ENCODE measurements around the gene E2F6. TPM values are rescaled to one million over a fixed set of nuclear protein-coding genes. Genes with fewer than 3 reads are reported as not detected.

Gene E2F6
- total RNA-seq, 1 donor from 2014 or later = 8.9 TPM

- no peak overlapping the region for H3K27ac ChIP-seq (ENCODE audit: low read depth, low read length)
- H3K4me1 ChIP-seq (ENCODE audit: control insufficient read depth in 3 of 3, insufficient read depth in 3 of 3, low read length in 3 of 3) = peaks cover 9 to 20% (median 19%) of the 10 kb centered on the region in 3 donors
- no peaks in the 10 kb centered on the region for H3K36me3 ChIP-seq (ENCODE audit: control insufficient read depth in 3 of 3, insufficient read depth in 3 of 3, low read length in 3 of 3)
- no peak overlapping the region for H3K9ac ChIP-seq (ENCODE audit: low read depth in 1 of 3, low read length in 3 of 3)
- H3K4me3 ChIP-seq (ENCODE audit: low read length in 3 of 3) = no peak overlapping the region
- no peaks in the 10 kb centered on the region for H3K27me3 ChIP-seq (ENCODE audit: control insufficient read depth in 3 of 3, insufficient read depth in 3 of 3, low read length in 3 of 3)
- no peaks in the 10 kb centered on the region for H3K9me3 ChIP-seq (ENCODE audit: control insufficient read depth in 3 of 3, low read length in 3 of 3)
These were observed 63.5 kb downstream of the E2F6 start for GRCh38 chr2:11402436-11402835.

DNA sequence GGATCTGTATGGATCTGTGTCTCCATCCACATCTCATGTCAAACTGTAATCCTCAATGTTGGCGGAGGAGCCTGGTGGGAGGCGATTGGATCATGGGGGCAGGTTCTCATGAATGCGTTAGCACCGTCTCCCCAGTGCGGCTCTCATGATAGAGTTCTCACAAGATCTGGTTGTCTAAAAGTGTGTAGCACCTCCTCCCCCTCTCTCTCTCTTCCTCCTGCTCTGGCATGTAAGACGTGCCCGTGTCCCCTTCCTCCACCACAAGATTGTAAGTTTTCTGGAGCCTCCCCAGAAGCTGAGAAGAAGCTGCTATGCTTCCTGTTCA is 66.6 kb downstream of the E2F6 start:
- Histone ChIP-seq H3K4me3 (ENCODE audit: low read length in 3 of 3) (no peak overlapping the region), H3K9ac (ENCODE audit: low read depth in 1 of 3, low read length in 3 of 3) (no peak overlapping the region), H3K9me3 (ENCODE audit: control insufficient read depth in 3 of 3, low read length in 3 of 3) (no peaks in the 10 kb centered on the region), H3K27me3 (ENCODE audit: control insufficient read depth in 3 of 3, insufficient read depth in 3 of 3, low read length in 3 of 3) (no peaks in the 10 kb centered on the region), H3K36me3 (ENCODE audit: control insufficient read depth in 3 of 3, insufficient read depth in 3 of 3, low read length in 3 of 3) (no peaks in the 10 kb centered on the region), H3K27ac (ENCODE audit: low read depth, low read length) (no peak overlapping the region), H3K4me1 (ENCODE audit: control insufficient read depth in 3 of 3, insufficient read depth in 3 of 3, low read length in 3 of 3) (peaks cover 5 to 13% (median 7%) of the 10 kb centered on the region in 3 donors)

- H3K36me3 ChIP-seq (ENCODE audit: control insufficient read depth in 3 of 3, insufficient read depth in 3 of 3, low read length in 3 of 3) = no peaks in the 10 kb centered on the region
- no peaks in the 10 kb centered on the region for H3K9me3 ChIP-seq (ENCODE audit: control insufficient read depth in 3 of 3, low read length in 3 of 3)
- H3K4me1 ChIP-seq (ENCODE audit: control insufficient read depth in 3 of 3, insufficient read depth in 3 of 3, low read length in 3 of 3) = peaks cover 2 to 11% (median 6%) of the 10 kb centered on the region in 3 donors
- no peaks in the 10 kb centered on the region for H3K27me3 ChIP-seq (ENCODE audit: control insufficient read depth in 3 of 3, insufficient read depth in 3 of 3, low read length in 3 of 3)
- no peak overlapping the region for H3K9ac ChIP-seq (ENCODE audit: low read depth in 1 of 3, low read length in 3 of 3)
- H3K27ac ChIP-seq (ENCODE audit: low read depth, low read length) = no peak overlapping the region
- no peak overlapping the region for H3K4me3 ChIP-seq (ENCODE audit: low read length in 3 of 3)
These were observed 67.1 kb downstream of the E2F6 start for GRCh38 chr2:11398750-11399437.

GRCh38 chr2:11397513-11397912 is 68.4 kb downstream of the E2F6 start:
- no peaks in the 10 kb centered on the region for H3K36me3 ChIP-seq (ENCODE audit: control insufficient read depth in 3 of 3, insufficient read depth in 3 of 3, low read length in 3 of 3)
- H3K27ac ChIP-seq (ENCODE audit: low read depth, low read length) = no peak overlapping the region
- no peaks in the 10 kb centered on the region for H3K9me3 ChIP-seq (ENCODE audit: control insufficient read depth in 3 of 3, low read length in 3 of 3)
- H3K9ac ChIP-seq (ENCODE audit: low read depth in 1 of 3, low read length in 3 of 3) = no peak overlapping the region
- H3K4me1 ChIP-seq (ENCODE audit: control insufficient read depth in 3 of 3, insufficient read depth in 3 of 3, low read length in 3 of 3) = peaks cover 7 to 14% (median 11%) of the 10 kb centered on the region in 3 donors
- H3K27me3 ChIP-seq (ENCODE audit: control insufficient read depth in 3 of 3, insufficient read depth in 3 of 3, low read length in 3 of 3) = no peaks in the 10 kb centered on the region
- H3K4me3 ChIP-seq (ENCODE audit: low read length in 3 of 3) = no peak overlapping the region

DNA sequence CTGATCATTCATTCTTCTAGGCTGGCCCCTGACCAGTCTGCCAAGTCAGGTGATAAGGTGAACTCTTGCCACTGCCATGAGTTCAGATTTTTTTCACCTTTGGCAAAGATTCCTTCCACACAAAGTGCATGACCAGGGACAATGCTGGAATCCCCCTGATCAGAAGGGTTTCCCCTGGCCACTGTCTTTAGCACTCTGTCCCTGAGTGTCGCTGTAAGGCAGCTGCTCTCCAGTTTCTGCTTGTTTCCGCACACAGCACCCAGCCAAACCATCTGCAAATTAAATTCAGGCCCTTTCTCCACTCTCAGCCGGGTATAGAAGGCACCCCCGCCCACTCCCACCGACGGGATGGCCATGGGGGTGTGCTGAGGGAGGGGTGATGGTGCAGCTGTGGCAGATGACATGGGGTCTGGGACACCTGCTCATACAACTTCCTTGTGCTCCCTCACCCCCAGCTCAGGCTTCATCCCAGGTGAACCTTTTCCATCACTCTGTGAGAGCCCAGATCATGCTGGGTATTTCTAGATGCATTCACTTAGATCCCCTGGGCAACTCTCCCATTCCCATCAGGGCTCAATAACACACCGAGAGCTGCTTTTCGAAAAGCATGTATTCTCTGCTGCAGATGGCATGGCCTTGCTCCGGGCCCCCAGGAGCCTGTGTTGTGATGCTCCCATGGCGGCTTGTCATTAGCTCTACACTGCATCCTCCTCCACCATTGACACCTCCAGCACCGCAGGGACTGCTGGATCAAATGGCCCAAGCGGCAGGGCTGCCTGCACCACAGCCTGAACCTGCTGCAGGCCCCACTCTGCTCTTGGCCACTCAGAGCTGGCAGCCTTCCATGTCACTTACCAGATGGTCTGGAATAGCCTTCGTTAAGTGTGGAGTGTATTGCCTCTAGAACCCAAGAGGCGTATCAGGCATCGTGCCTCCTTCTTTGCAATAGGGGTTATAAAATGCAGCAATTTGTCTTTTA is 69.2 kb downstream of the E2F6 start:
- Histone ChIP-seq H3K27ac (ENCODE audit: low read depth, low read length) (no peak overlapping the region), H3K9ac (ENCODE audit: low read depth in 1 of 3, low read length in 3 of 3) (no peak overlapping the region), H3K4me3 (ENCODE audit: low read length in 3 of 3) (no peak overlapping the region), H3K9me3 (ENCODE audit: control insufficient read depth in 3 of 3, low read length in 3 of 3) (no peaks in the 10 kb centered on the region), H3K4me1 (ENCODE audit: control insufficient read depth in 3 of 3, insufficient read depth in 3 of 3, low read length in 3 of 3) (peaks cover 11 to 16% (median 15%) of the 10 kb centered on the region in 3 donors), H3K27me3 (ENCODE audit: control insufficient read depth in 3 of 3, insufficient read depth in 3 of 3, low read length in 3 of 3) (no peaks in the 10 kb centered on the region), H3K36me3 (ENCODE audit: control insufficient read depth in 3 of 3, insufficient read depth in 3 of 3, low read length in 3 of 3) (no peaks in the 10 kb centered on the region)

- H3K4me3 ChIP-seq (ENCODE audit: low read length in 3 of 3) = no peak overlapping the region
- H3K36me3 ChIP-seq (ENCODE audit: control insufficient read depth in 3 of 3, insufficient read depth in 3 of 3, low read length in 3 of 3) = no peaks in the 10 kb centered on the region
- no peaks in the 10 kb centered on the region for H3K27me3 ChIP-seq (ENCODE audit: control insufficient read depth in 3 of 3, insufficient read depth in 3 of 3, low read length in 3 of 3)
- no peak overlapping the region for H3K9ac ChIP-seq (ENCODE audit: low read depth in 1 of 3, low read length in 3 of 3)
- no peak overlapping the region for H3K27ac ChIP-seq (ENCODE audit: low read depth, low read length)
- H3K9me3 ChIP-seq (ENCODE audit: control insufficient read depth in 3 of 3, low read length in 3 of 3) = no peaks in the 10 kb centered on the region
- H3K4me1 ChIP-seq (ENCODE audit: control insufficient read depth in 3 of 3, insufficient read depth in 3 of 3, low read length in 3 of 3) = peaks cover 15 to 21% (median 20%) of the 10 kb centered on the region in 3 donors
These were observed 69.9 kb downstream of the E2F6 start for GRCh38 chr2:11396021-11396420.

- H3K36me3 ChIP-seq (ENCODE audit: control insufficient read depth in 3 of 3, insufficient read depth in 3 of 3, low read length in 3 of 3) = no peaks in the 10 kb centered on the region
- H3K27me3 ChIP-seq (ENCODE audit: control insufficient read depth in 3 of 3, insufficient read depth in 3 of 3, low read length in 3 of 3) = no peaks in the 10 kb centered on the region
- no peak overlapping the region for H3K4me3 ChIP-seq (ENCODE audit: low read length in 3 of 3)
- no peak overlapping the region for H3K27ac ChIP-seq (ENCODE audit: low read depth, low read length)
- peak overlapping the region in 1 of 3 donors; percentile 23 for H3K9ac ChIP-seq (ENCODE audit: low read depth in 1 of 3, low read length in 3 of 3)
- H3K4me1 ChIP-seq (ENCODE audit: control insufficient read depth in 3 of 3, insufficient read depth in 3 of 3, low read length in 3 of 3) = peaks cover 15 to 23% (median 21%) of the 10 kb centered on the region in 3 donors
- no peaks in the 10 kb centered on the region for H3K9me3 ChIP-seq (ENCODE audit: control insufficient read depth in 3 of 3, low read length in 3 of 3)
These were observed 70.6 kb downstream of the E2F6 start for GRCh38 chr2:11395389-11395788.

Other genes with a start within 250 kb of the E2F6 start
- gene ROCK2, start 121.5 kb downstream of the E2F6 start, total RNA-seq = 37.1 TPM
- gene GREB1, start 67.9 kb upstream of the E2F6 start, total RNA-seq = 6.8 TPM
- gene NTSR2, start 204.0 kb upstream of the E2F6 start, total RNA-seq = not detected

Data from skeletal muscle tissue (tissue), 4 donors.